ENCODE measurements around the gene SIAH1. TPM values are rescaled to one million over a fixed set of nuclear protein-coding genes. Genes with fewer than 3 reads are reported as not detected.
A peak's percentile ranks its signal among the peaks of the same experiment; 100 is the strongest.
"Not testable (repeated sequence)": the region's sequence is repeated elsewhere in the genome, so short reads cannot be mapped to it uniquely, and the experiment has no call there.

The SIAH1 gene
- total and polyA plus RNA-seq, 10 of the 15 experiments (the other 5 are each of a cell fraction or from before 2014, with no cell fraction given): 5.1 to 21.1 (median 13.9) TPM

- ChIA-PET RAD21 (ENCODE audit: unreplicated experiment) (interaction anchor here (1.1 to 1.3 kb wide), 2 partner anchors 11 to 246 kb away, joined by 3 read pairs; no protein-coding TSS in a partner anchor), CTCF (interaction anchor here (1.1 to 1.3 kb wide), 2 partner anchors 246 to 253 kb away, joined by 4 to 5 read pairs; no protein-coding TSS in a partner anchor), POLR2A (interaction anchor here (0.6 to 2.9 kb wide), 3 partner anchors 10 to 159 kb away, joined by 3 to 9 read pairs (median 3); no protein-coding TSS in a partner anchor), SMC1A (ENCODE audit: uncharacterized antibody, unreplicated experiment) (interaction anchor here (1.3 to 12.1 kb wide), 2 partner anchors 10 to 180 kb away, joined by 4 to 112 read pairs; no protein-coding TSS in a partner anchor)
- H3K79me2 ChIP-seq (ENCODE audit: control insufficient read depth, insufficient read depth, low read length): peaks cover 96% of the 10 kb centered on the region
- H4K20me1 ChIP-seq (ENCODE audit: control insufficient read depth, insufficient read depth); in situ Hi-C loops (cut with MboI); H3K27ac ChIP-seq (ENCODE audit: control insufficient read depth, insufficient read depth); FAIRE-seq; H3K36me3 ChIP-seq (ENCODE audit: control insufficient read depth in 2 of 2, insufficient read depth in 2 of 2, low read length in 1 of 2); H3K27me3 ChIP-seq (replicated peaks in 1 of 2; ENCODE audit: control insufficient read depth in 2 of 2, insufficient read depth in 2 of 2, low read length in 1 of 2); intact Hi-C loops (cut with micrococcal nuclease; ENCODE audit: unreplicated experiment); DNase-seq (ENCODE audit: low read depth, low spot score); H3K9ac ChIP-seq (ENCODE audit: control insufficient read depth, insufficient read depth, low read length); ATAC-seq; H3K4me1 ChIP-seq (ENCODE audit: control insufficient read depth, insufficient read depth, low read length); H2AFZ ChIP-seq (ENCODE audit: control insufficient read depth, low read depth, low read length); H3K4me3 ChIP-seq; H3K9me3 ChIP-seq (replicated peaks; ENCODE audit: control insufficient read depth, insufficient read depth, low read length); H3K4me2 ChIP-seq (ENCODE audit: control insufficient read depth, insufficient read depth); BruUV-seq (replicated peaks): not testable (repeated sequence)
- TF ChIP-seq RUNX3 (IDR thresholded peaks at IDR 0.05; ENCODE audit: low read length): peak; percentile 32; the same call in 1 of the 2 replicates
- WGBS (ENCODE audit: insufficient coverage, insufficient replicate concordance, low lambda C conversion rate, missing lambda C conversion rate): 94% methylated on average over 7 of the region's 7 CpGs
Observed at GRCh38 chr16:48377301-48377700, 7.9 kb downstream of the SIAH1 start.

GRCh38 chr16:48374255-48374654 is 11.0 kb downstream of the SIAH1 start:
- Histone ChIP-seq H3K9me3 (replicated peaks; ENCODE audit: control insufficient read depth, insufficient read depth, low read length) (no peaks in the 10 kb centered on the region), H2AFZ (ENCODE audit: control insufficient read depth, low read depth, low read length) (no peak overlapping the region), H3K4me1 (ENCODE audit: control insufficient read depth, insufficient read depth, low read length) (peaks cover 4% of the 10 kb centered on the region), H3K36me3 (ENCODE audit: control insufficient read depth in 2 of 2, insufficient read depth in 2 of 2, low read length in 1 of 2) (no peaks in the 10 kb centered on the region), H3K27me3 (replicated peaks in 1 of 2; ENCODE audit: control insufficient read depth in 2 of 2, insufficient read depth in 2 of 2, low read length in 1 of 2) (no peaks in the 10 kb centered on the region), H4K20me1 (ENCODE audit: control insufficient read depth, insufficient read depth) (no peaks in the 10 kb centered on the region), H3K9ac (ENCODE audit: control insufficient read depth, insufficient read depth, low read length) (no peak overlapping the region), H3K4me2 (ENCODE audit: control insufficient read depth, insufficient read depth) (no peak overlapping the region), H3K4me3 (no peak overlapping the region), H3K27ac (ENCODE audit: control insufficient read depth, insufficient read depth) (no peak overlapping the region), H3K79me2 (ENCODE audit: control insufficient read depth, insufficient read depth, low read length) (peaks cover 90% of the 10 kb centered on the region)
- POLR2A ChIA-PET: interaction anchor here (1.1 kb wide), 1 partner anchor 9 kb away, joined by 4 read pairs; no protein-coding TSS in a partner anchor
- intact Hi-C loops (cut with micrococcal nuclease; ENCODE audit: unreplicated experiment) (no loop called here), in situ Hi-C loops (cut with MboI) (no loop called here)
- WGBS (ENCODE audit: insufficient coverage, insufficient replicate concordance, low lambda C conversion rate, missing lambda C conversion rate): 100% methylated on average over 2 of the region's 2 CpGs
- no peak for ATAC-seq
- BruUV-seq (replicated peaks): no TSS peak
- FAIRE-seq: no peak
- no peak for DNase-seq (ENCODE audit: low read depth, low spot score)
- SMC1A ChIA-PET (ENCODE audit: uncharacterized antibody, unreplicated experiment): interaction anchor here (1.1 to 12.1 kb wide), 4 partner anchors 7 to 26 kb away, joined by 3 to 112 read pairs (median 4); no protein-coding TSS in a partner anchor
- CTCF ChIA-PET: no interaction called here
- RAD21 ChIA-PET (ENCODE audit: unreplicated experiment): no interaction called here
- TF ChIP-seq NRF1 (conservative IDR thresholded peaks at IDR 0.05; ENCODE audit: low read depth, low read length): no peak
- no peak for TF ChIP-seq ZBTB40 (IDR thresholded peaks at IDR 0.05; ENCODE audit: borderline replicate concordance)
- TF ChIP-seq ZNF217 (IDR thresholded peaks at IDR 0.05): no peak
- TF ChIP-seq BACH1 (IDR thresholded peaks at IDR 0.05; ENCODE audit: borderline replicate concordance): no peak
- TF ChIP-seq SIN3A (IDR thresholded peaks at IDR 0.05; ENCODE audit: low read depth, low read length): no peak
- TF ChIP-seq PAX5 (IDR thresholded peaks at IDR 0.05; ENCODE audit: borderline replicate concordance, low read depth, low read length): no peak
- TF ChIP-seq PRDM15 (CRISPR knock-in tag; IDR thresholded peaks at IDR 0.05): no peak
- no peak for TF ChIP-seq SPI1 (IDR thresholded peaks at IDR 0.05; ENCODE audit: borderline replicate concordance, insufficient read depth, low read depth, low read length)

Data from GM12878 (cell line).